Ishikawa (cell line): ENCODE data around the gene ATP1A2.

Source experiments
- CEBPB ChIP-seq: IDR thresholded peaks from 2 replicates; pipeline ENCODE4 v1.6.1; 2012
- CREB1 ChIP-seq: IDR thresholded peaks from 2 replicates; pipeline ENCODE4 v1.6.1; 2012; ENCODE audit warnings: low read depth
- EP300 ChIP-seq: IDR thresholded peaks from 2 replicates; pipeline ENCODE4 v1.6.1; 2012; ENCODE audit warnings: borderline replicate concordance
- FOXM1 ChIP-seq: IDR thresholded peaks from 2 replicates; pipeline ENCODE4 v1.6.1; 2012; ENCODE audit warnings: low read depth, borderline replicate concordance
- MAX ChIP-seq: IDR thresholded peaks from 2 replicates; pipeline ENCODE4 v1.6.1; 2012
- RAD21 ChIP-seq: IDR thresholded peaks from 2 replicates; pipeline ENCODE4 v1.6.1; 2012; ENCODE audit warnings: low read depth
- REST ChIP-seq: IDR thresholded peaks from 2 replicates; pipeline ENCODE4 v1.6.1; 2012; ENCODE audit warnings: low read depth, mild to moderate bottlenecking
- TCF12 ChIP-seq: IDR thresholded peaks from 2 replicates; pipeline ENCODE4 v1.6.1; 2012; ENCODE audit warnings: low read depth
- TEAD4 ChIP-seq: IDR thresholded peaks from 2 replicates; pipeline ENCODE4 v1.6.1; 2012

- no peak for TF ChIP-seq MAX
- no peak for TF ChIP-seq REST
- no peak for TF ChIP-seq TCF12
- TF ChIP-seq EP300, result no peak
- no peak for TF ChIP-seq RAD21
- no peak for TF ChIP-seq CEBPB
- no peak for TF ChIP-seq FOXM1
- TF ChIP-seq TEAD4, result no peak
- TF ChIP-seq CREB1, result no peak
Observed at GRCh38 chr1:160114085-160114484, 1.5 kb upstream of the ATP1A2 start.
